Erythroblast (primary cell): ENCODE measurements around the gene ADIPOR2.

ENCODE experiments used
- GATA1 ChIP-seq: IDR thresholded peaks from 2 replicates; pipeline ENCODE4 v1.6.1; 2011; ENCODE audit warnings: low read depth, mild to moderate bottlenecking, control low read depth, low read length, moderate library complexity
- POLR2A ChIP-seq: IDR thresholded peaks from 2 replicates; pipeline ENCODE4 v1.6.1; 2011; ENCODE audit warnings: mild to moderate bottlenecking, low read length

- TF ChIP-seq GATA1 (no peak), POLR2A (no peak)
Observed at GRCh38 chr12:1668833-1669543, 21.9 kb upstream of the ADIPOR2 start.
